Adrenal gland (tissue), 5 donors: ENCODE data around the gene BIK.

Source experiments
- CTCF ChIP-seq, 6 experiments: fragments of 450-650 bp in 4 of 6; fragments of 200-600 bp in 2 of 6; sonication (generic) in 1 of 6; IDR thresholded peaks; 1 replicate in 5 of 6; 2 replicates in 1 of 6; pipeline versions ENCODE4 v1.5.1 to v1.8.0; 2016 to 2021; ENCODE audit warnings: antibody characterized with exemption in 6 of 6, mild to moderate bottlenecking in 2 of 6, moderate library complexity in 1 of 6
- POLR2A ChIP-seq, 2 donors: fragments of 450-650 bp; IDR thresholded peaks; one replicate each; pipeline ENCODE4 v1.6.1; 2017; ENCODE audit warnings: antibody characterized with exemption in 2 of 2, mild to moderate bottlenecking in 2 of 2, moderate library complexity in 1 of 2
- donor health status: DM: no; HTN: no; CAD: no.

DNA sequence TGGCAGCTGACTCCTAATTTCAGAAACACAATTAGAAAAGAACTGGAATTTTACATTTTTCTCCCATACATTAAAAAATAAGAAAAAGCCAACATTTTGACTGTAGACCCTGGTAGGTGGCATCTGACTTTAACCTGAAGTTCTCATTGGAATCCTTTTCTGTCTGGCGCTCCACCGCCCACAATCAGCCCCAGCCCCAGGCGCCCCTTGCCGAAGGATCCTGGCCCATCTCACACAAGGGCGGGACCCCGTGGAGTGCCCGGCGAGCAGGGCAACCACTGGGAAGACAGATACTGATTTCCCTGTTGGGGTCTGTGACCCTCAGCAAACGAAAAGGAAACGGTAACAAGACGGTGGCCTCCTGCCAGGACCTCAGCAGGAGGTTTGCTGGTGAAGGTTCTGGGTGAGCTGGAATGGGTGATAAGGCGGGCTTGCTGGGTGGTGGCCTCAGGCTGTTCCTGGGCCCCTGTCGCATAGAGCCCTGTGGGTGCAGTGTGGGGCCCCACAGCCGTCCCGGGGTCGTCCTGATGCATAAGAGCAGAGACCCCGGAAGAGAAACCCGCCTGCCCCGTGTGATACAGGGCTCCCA lies 56.5 kb downstream of the BIK start:
- TF ChIP-seq POLR2A (IDR thresholded peaks at IDR 0.05) (no peak), CTCF (IDR thresholded peaks at IDR 0.05) (no peak)
